HK-2 (cell line): ENCODE results near the gene LARP1.
"Not testable (repeated sequence)": the region's sequence is repeated elsewhere in the genome, so short reads cannot be mapped to it uniquely, and the experiment has no call there.

Experiments
- DNase-seq: peaks from one replicate; pipeline ENCODE4 v3.0.0-alpha.2; 2018; ENCODE audit not compliant: unreplicated experiment

The LARP1 gene

GRCh38 chr5:154793599-154794524, 38.7 kb downstream of the LARP1 start:
- DNase-seq = no peak

GRCh38 chr5:154794525-154795234, 39.5 kb downstream of the LARP1 start:
- DNase-seq = no peak

DNA sequence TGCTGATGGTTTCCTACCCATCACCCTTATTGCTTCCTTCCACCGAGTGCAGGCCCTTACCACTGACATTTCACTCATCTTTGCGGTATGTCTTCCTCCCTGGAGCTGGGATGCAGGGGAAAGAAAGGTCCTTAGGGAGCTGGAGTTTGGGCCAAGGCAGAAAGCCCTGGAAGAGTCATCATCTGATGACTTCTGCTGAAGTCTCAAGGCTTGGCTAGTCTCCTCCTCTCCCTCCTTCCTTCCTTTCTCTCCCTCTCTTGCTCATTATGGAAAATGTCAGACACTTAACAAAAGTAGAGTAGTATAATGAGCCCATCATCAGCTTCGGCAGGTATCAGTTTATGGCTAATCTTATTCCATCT, 40.0 kb downstream of the LARP1 start:
- DNase-seq = no peak

GRCh38 chr5:154797762-154798161, 42.6 kb downstream of the LARP1 start:
- DNase-seq = no peak

GRCh38 chr5:154800582-154800981, 45.4 kb downstream of the LARP1 start:
- DNase-seq = no peak

DNA sequence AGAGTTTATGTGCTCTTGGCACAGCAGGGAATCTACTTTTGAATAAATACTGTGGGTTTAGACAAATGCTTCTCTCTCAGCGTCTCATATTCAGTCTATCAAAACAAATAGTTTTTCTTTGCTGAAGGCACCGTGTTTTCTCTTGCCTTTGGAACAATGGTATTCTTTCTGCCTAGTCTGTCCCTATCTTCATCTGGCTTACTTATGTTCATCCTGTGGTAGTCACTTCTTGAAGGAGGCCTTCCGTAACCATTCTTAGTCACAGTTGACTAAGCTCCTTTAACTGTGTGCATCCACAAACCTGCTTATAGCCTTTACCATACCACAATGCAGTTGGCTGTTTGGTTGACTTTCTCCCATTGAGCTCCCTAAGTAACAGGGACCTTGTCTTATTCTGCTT, 45.9 kb downstream of the LARP1 start:
- no peak for DNase-seq

DNA sequence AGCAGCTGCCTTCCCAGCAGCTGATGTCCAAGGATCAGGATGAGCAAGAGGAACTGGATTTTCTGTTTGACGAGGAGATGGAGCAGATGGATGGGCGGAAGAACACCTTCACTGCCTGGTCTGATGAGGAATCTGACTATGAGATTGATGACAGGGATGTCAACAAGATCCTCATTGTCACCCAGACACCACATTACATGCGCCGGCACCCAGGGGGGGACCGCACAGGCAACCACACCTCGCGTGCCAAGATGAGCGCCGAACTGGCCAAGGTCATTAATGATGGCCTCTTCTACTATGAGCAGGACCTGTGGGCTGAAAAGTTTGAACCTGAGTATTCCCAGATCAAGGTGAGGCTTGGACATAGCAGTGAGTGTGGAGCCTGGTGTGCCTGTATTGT, 46.9 kb downstream of the LARP1 start:
- DNase-seq = no peak

GRCh38 chr5:154806176-154806575, 51.0 kb downstream of the LARP1 start:
- no peak for DNase-seq

GRCh38 chr5:154811239-154811638, 56.1 kb downstream of the LARP1 start:
- DNase-seq = no peak

DNA sequence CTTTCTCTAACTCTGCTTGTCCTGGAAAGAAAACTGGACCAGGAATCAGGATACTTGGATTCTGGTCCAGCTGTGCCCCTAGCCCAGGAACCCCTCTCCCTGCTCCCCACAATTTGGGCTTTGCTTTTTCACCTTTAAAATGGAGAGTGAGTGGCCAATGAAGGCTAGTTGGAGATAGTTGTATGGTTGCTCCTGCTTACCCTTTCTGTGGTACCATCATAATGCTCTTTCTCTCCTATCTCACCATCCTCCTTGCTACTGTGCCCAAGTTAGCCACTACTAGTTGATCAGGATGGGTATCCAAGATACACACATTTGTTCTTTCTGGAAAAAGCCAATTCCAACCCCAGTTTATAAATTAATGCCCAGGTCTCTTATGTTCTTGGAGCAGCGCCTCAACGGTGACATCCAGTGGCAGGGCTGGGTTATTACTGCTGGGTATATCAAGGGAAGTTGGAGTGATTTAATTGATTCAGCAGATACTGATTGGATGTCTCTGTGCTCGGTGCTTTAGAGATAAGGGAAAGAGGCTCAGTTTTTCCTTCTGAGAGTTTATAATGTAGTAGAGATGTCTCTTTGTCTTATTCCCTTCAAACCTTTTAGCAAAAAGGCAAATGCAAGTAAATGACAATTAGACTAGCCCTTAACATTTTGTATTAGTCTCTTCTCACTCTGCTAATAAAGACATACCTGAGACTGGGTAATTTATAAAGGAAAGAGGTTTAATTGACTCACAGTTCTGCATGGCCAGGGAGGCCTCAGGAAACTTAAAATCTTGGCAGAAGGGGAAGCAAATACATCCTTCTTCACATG, 56.7 kb downstream of the LARP1 start:
- peak; percentile 35 for DNase-seq

DNA sequence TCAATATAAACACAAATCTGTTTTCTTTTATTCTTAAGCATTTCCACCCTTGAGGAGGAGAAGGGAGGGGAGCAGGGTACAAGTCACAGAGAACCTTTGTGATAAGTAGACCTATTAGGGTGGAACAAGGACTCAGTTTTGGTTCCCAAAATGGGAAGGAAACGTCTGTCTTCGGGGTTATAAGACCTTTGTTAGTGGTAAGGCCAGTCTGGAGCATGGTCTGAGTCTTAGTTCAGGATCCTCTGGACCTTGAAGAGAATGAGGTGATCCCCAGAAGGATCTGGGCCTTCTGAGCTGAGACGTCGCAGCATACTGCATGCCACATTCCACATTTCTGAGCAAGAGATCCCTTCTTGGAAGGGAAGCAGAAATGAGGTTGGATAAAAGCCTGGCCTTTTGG, 58.0 kb downstream of the LARP1 start:
- no peak for DNase-seq

DNA sequence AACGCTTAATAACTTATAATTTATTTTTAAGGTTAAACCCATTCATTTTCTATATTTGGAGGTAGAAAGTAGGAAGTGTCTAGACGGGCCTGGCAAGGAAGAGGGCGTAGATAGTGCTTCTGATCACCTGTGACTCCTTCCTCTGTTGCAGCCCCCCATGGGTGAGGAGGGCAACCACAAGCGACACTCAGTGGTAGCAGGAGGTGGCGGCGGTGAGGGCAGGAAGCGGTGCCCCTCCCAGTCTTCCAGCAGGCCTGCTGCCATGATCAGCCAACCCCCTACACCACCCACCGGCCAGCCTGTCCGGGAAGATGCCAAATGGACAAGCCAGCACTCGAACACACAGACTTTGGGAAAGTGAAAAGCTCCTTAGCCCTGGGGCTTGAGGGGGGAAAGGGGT, 58.6 kb downstream of the LARP1 start:
- no peak for DNase-seq

DNA sequence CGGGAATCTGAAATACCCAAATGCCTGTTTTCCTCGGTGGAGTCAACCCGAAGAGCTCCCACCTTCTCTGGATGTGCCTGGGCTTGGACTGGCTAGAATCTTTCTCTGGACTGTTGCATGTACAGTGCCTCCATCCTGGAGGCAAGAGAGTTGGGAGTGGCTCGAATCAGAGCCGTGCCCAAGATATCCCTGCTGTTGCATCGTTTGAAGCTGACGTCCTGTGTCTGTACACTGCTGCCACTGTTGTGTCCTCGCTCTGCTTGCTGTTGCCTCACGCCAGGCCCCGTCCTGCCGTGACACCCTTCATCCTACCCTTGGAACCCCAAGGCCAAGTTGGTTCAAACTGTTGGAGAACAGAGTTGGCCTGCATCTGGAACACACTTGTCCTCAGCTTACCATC, 59.8 kb downstream of the LARP1 start:
- no peak for DNase-seq

DNA sequence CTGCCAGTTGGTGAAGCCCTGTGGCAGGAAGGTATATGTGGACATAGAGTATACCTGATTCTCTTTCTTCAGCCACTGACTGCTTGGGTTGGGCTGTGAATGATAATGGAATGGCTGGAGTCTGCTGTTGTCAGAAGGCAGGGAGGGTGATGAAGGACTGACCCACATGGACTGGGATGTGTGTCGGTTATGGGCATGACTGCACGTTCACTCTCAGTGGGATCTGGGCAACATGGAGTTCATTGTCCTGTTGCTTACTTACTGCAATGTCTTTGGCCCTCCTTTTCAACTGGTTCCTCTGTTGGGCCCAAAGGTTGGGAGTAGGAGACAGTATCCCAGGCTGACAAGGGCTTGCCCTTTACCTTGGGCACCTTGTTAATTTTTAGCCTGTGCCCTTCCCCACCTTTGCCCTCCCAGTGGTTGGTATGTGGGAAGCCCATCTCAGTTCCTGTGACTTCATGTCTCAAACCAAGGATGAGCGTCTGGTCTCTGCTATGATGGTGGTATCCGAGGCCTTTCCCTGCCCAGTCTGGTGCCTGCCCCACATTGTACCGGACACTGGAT, 60.6 kb downstream of the LARP1 start:
- no peak for DNase-seq

- DNase-seq = no peak
Observed at GRCh38 chr5:154816891-154817492, 61.8 kb downstream of the LARP1 start.

DNA sequence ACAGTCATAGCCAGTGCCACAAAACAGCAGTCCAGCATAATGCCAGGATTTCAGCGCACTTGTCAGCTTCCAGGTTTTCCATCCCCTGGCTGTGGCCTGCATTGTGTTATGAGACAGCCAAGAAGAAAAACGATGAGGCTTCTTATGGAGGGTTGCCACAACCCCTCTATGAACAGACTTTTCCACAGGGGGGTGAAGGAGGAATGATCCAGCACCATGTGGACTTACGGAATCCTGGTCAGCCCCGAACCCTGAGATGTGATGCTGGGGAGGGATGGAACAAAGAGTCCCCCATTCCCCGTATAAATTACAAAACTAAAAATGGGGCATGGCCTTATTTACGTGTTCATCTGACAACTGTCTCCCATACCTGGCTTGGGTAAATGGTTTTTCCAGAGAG, 62.6 kb downstream of the LARP1 start:
- no peak for DNase-seq

GRCh38 chr5:154818471-154819116, 63.4 kb downstream of the LARP1 start:
- DNase-seq = no peak

- DNase-seq = no peak
Observed at GRCh38 chr5:154819546-154819945, 64.4 kb downstream of the LARP1 start.

DNA sequence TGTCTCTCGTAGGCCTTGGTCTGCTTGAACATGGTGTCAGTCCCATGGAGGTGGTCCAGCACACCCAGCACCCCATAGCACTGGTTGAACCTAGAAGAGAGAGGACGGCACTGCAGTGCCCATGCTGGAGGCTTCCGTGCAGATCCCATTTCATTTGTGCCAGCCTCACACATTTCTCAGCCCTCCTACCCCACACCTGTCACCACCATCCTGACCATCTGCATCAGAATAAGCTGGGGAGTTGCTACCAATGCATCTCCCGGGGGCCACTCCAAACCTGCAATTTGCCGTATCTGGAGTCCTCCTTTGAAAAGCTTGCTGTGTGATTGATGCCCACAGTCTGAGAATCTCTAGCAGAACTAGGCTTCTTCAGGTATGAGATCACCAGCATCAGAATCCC, 65.2 kb downstream of the LARP1 start:
- DNase-seq = no peak

GRCh38 chr5:154822896-154823295, 67.7 kb downstream of the LARP1 start:
- not testable (repeated sequence) for DNase-seq

- no peak for DNase-seq
Observed at GRCh38 chr5:154823605-154824004, 68.4 kb downstream of the LARP1 start.
